Activated CD4-positive, alpha-beta memory T cell treated with anti-CD3 and anti-CD28 coated beads, Interleukin-2, amount 10 ng/mL, durations not matched to agents 7 days and 5 days (primary cell): ENCODE results near the gene CDK5RAP2. TPM values are rescaled to one million over a fixed set of nuclear protein-coding genes. Genes with fewer than 3 reads are reported as not detected.

ENCODE experiments used
- CTCF ChIA-PET: fragments of 350-600 bp; sonication (Branson Sonifier 250); formaldehyde crosslinking; loops from one replicate; lab custom pipeline; 2021; ENCODE audit warnings: antibody characterized with exemption, inconsistent platforms; lab: Charles Lee
- POLR2A ChIA-PET: fragments of 350-600 bp; sonication (Branson Sonifier 250); formaldehyde crosslinking; loops from one replicate; lab custom pipeline; 2021; ENCODE audit warnings: antibody characterized with exemption; lab: Charles Lee
- DNase-seq: peaks from one replicate; pipeline ENCODE4 v3.0.0-alpha.2; 2020
- H3K27ac Mint-ChIP-seq: one replicate; pipeline ENCODE4 v1.8.0; 2021; ENCODE audit warnings: mild to moderate bottlenecking, mixed read lengths
- H3K27me3 Mint-ChIP-seq: one replicate; pipeline ENCODE4 v1.8.0; 2021; ENCODE audit warnings: mixed read lengths
- H3K36me3 Mint-ChIP-seq: one replicate; pipeline ENCODE4 v1.8.0; 2021; ENCODE audit warnings: low read depth, mixed read lengths
- H3K4me1 Mint-ChIP-seq: one replicate; pipeline ENCODE4 v1.8.0; 2021; ENCODE audit warnings: mixed read lengths
- H3K4me3 Mint-ChIP-seq: one replicate; pipeline ENCODE4 v1.8.0; 2021; ENCODE audit warnings: mild to moderate bottlenecking, mixed read lengths
- H3K9me3 Mint-ChIP-seq: one replicate; pipeline ENCODE4 v1.8.0; 2021; ENCODE audit warnings: mixed read lengths
- total RNA-seq, 2 experiments: library from RNA; stranded (reverse); gene quantifications; one replicate each; pipeline ENCODE4 v1.2.3, GENCODE V29; 2021

Gene CDK5RAP2
- total RNA-seq, 2 experiments from 2014 or later = 84.2 to 98.9 TPM

DNA sequence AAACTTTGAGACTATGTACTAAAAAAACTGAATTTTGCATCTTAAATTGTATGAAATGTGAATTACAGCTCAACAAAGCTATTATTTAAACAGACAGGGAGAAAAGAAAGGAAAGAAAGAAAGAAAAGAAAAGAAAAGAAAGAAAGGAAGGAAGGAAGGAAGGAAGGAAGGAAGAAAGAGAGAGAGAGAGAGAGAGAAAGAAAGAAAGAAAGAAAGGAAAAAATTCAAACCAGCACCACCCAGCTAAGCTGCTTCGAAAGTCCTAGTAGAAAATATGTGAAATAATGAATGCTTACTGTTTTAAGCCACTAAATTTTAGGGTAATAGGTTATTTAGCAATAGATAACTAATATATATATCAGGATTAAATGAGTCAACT, 31.7 kb upstream of the CDK5RAP2 start:
- POLR2A ChIA-PET = no interaction called here
- DNase-seq = no peak
- Mint-ChIP-seq H3K27ac (no peak overlapping the region), H3K4me1 (no peaks in the 10 kb centered on the region), H3K36me3 (peaks cover 8% of the 10 kb centered on the region), H3K4me3 (no peak overlapping the region), H3K9me3 (no peaks in the 10 kb centered on the region), H3K27me3 (no peaks in the 10 kb centered on the region)
- CTCF ChIA-PET = no interaction called here

GRCh38 chr9:120610975-120611689, 31.2 kb upstream of the CDK5RAP2 start:
- Mint-ChIP-seq H3K27ac (no peak overlapping the region), H3K4me3 (no peak overlapping the region), H3K4me1 (no peaks in the 10 kb centered on the region), H3K36me3 (peaks cover 8% of the 10 kb centered on the region), H3K27me3 (no peaks in the 10 kb centered on the region), H3K9me3 (no peaks in the 10 kb centered on the region)
- ChIA-PET CTCF (no interaction called here), POLR2A (interaction anchor here (1.3 kb wide), 1 partner anchor 25 kb away, joined by 4 read pairs; no protein-coding TSS in a partner anchor)
- DNase-seq = no peak

DNA sequence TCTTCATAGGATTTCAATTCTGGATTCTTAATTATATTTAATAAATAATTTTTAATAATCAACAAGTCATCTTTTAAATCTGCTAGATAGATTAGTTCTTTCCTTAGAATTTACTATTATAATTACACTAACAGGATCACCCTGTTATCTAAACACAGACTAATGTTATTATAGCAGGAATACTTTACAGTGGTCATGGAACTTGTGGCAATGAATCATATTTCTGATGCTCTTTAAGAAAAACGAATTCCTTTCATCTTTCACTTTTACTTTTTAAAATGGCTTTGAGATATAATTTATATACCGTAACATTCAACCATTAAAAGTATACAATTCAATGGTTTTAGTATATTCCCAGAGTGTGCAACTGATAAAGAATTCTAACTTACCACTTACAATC, 29.7 kb upstream of the CDK5RAP2 start:
- Mint-ChIP-seq H3K4me1 (no peaks in the 10 kb centered on the region), H3K9me3 (no peaks in the 10 kb centered on the region), H3K4me3 (no peak overlapping the region), H3K36me3 (peaks cover 12% of the 10 kb centered on the region), H3K27me3 (no peaks in the 10 kb centered on the region), H3K27ac (no peak overlapping the region)
- ChIA-PET POLR2A (interaction anchor here (1.3 kb wide), 1 partner anchor 23 kb away, joined by 4 read pairs; no protein-coding TSS in a partner anchor), CTCF (no interaction called here)
- DNase-seq = no peak

DNA sequence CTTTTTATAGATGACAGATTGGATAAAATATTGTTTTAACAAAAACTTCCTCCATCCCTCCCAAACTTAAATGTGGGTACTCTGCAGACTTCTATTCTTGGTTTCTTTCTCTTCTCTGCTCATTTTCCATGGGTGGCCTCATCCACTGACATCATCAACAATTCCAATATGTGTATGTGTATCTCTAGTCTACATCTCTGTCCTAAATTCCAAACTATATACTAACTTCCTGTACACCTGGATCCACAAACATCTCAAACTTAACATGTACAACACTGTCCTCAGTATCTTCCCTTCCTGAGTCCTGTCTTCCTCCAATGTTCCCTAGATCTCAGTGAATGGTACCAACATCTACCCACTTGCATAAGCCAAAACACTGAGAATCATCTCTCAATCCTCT, 28.5 kb upstream of the CDK5RAP2 start:
- Mint-ChIP-seq H3K27me3 (no peaks in the 10 kb centered on the region), H3K27ac (no peak overlapping the region), H3K36me3 (peaks cover 12% of the 10 kb centered on the region), H3K4me1 (no peaks in the 10 kb centered on the region), H3K4me3 (no peak overlapping the region), H3K9me3 (no peaks in the 10 kb centered on the region)
- ChIA-PET CTCF (interaction anchor here (1.0 kb wide), 1 partner anchor 12 kb away, joined by 3 read pairs; no protein-coding TSS in a partner anchor), POLR2A (no interaction called here)
- no peak for DNase-seq

GRCh38 chr9:120603591-120603990, 23.6 kb upstream of the CDK5RAP2 start:
- H3K4me1 Mint-ChIP-seq = peaks cover 2% of the 10 kb centered on the region
- H3K27me3 Mint-ChIP-seq = no peaks in the 10 kb centered on the region
- ChIA-PET POLR2A (no interaction called here), CTCF (no interaction called here)
- DNase-seq = no peak
- H3K4me3 Mint-ChIP-seq = no peak overlapping the region
- no peak overlapping the region for H3K27ac Mint-ChIP-seq
- peaks cover 9% of the 10 kb centered on the region for H3K36me3 Mint-ChIP-seq
- no peaks in the 10 kb centered on the region for H3K9me3 Mint-ChIP-seq

- peaks cover 7% of the 10 kb centered on the region for H3K36me3 Mint-ChIP-seq
- no peaks in the 10 kb centered on the region for H3K9me3 Mint-ChIP-seq
- ChIA-PET POLR2A (no interaction called here), CTCF (interaction anchor here (0.7 kb wide), 1 partner anchor 17 kb away, joined by 3 read pairs; no protein-coding TSS in a partner anchor)
- H3K4me1 Mint-ChIP-seq = peaks cover 2% of the 10 kb centered on the region
- H3K27ac Mint-ChIP-seq = no peak overlapping the region
- DNase-seq = no peak
- no peak overlapping the region for H3K4me3 Mint-ChIP-seq
- H3K27me3 Mint-ChIP-seq = no peaks in the 10 kb centered on the region
Measured at GRCh38 chr9:120603010-120603409, 23.0 kb upstream of the CDK5RAP2 start.

GRCh38 chr9:120593955-120594277, 13.9 kb upstream of the CDK5RAP2 start:
- no peak overlapping the region for H3K4me3 Mint-ChIP-seq
- DNase-seq = no peak
- CTCF ChIA-PET = no interaction called here

GRCh38 chr9:120593250-120593954, 13.4 kb upstream of the CDK5RAP2 start:
- Mint-ChIP-seq H3K4me3 (no peak overlapping the region), H3K4me1 (no peaks in the 10 kb centered on the region), H3K36me3 (no peaks in the 10 kb centered on the region), H3K27me3 (no peaks in the 10 kb centered on the region), H3K27ac (no peak overlapping the region), H3K9me3 (no peaks in the 10 kb centered on the region)
- no peak for DNase-seq
- POLR2A ChIA-PET = no interaction called here
- CTCF ChIA-PET = no interaction called here

More at GRCh38 chr9:120593955-120594277, 13.9 kb upstream of the CDK5RAP2 start:
- peaks cover 1% of the 10 kb centered on the region for H3K4me1 Mint-ChIP-seq
- H3K9me3 Mint-ChIP-seq = no peaks in the 10 kb centered on the region
- POLR2A ChIA-PET = no interaction called here
- no peak overlapping the region for H3K27ac Mint-ChIP-seq
- H3K27me3 Mint-ChIP-seq = no peaks in the 10 kb centered on the region
- H3K36me3 Mint-ChIP-seq = no peaks in the 10 kb centered on the region

- no peak overlapping the region for H3K4me3 Mint-ChIP-seq
- H3K27ac Mint-ChIP-seq = no peak overlapping the region
- no peaks in the 10 kb centered on the region for H3K36me3 Mint-ChIP-seq
- H3K4me1 Mint-ChIP-seq = no peaks in the 10 kb centered on the region
- H3K27me3 Mint-ChIP-seq = no peaks in the 10 kb centered on the region
- ChIA-PET CTCF (no interaction called here), POLR2A (no interaction called here)
- no peak for DNase-seq
- H3K9me3 Mint-ChIP-seq = no peaks in the 10 kb centered on the region
Measured at GRCh38 chr9:120592210-120592609, 12.2 kb upstream of the CDK5RAP2 start.

DNA sequence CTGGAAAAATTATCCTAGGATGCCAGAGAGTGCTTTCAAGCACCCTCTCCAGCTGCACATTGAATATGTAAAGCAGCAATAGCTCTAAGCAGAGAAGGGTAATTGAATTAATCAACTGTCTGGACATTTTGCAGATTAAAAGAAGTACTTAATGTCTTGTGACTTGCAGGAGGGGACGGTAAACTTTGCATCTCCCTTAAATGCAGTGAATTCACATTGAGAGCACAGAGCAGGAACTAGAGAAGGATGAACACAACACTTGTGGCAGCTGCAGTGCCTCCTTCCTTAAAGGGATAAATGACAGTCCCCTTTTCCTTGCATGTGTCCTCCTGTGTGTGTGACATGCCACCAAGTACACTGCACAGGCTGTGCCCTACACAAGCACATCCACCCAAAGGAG, 7.4 kb upstream of the CDK5RAP2 start:
- no peak overlapping the region for H3K27ac Mint-ChIP-seq
- DNase-seq = no peak
- ChIA-PET CTCF (interaction anchor here (0.7 to 1.3 kb wide), 2 partner anchors 33 to 1470 kb away, joined by 3 read pairs; no protein-coding TSS in a partner anchor), POLR2A (interaction anchor here (1.5 to 1.7 kb wide), 2 partner anchors 23 to 131 kb away, joined by 4 to 5 read pairs; no protein-coding TSS in a partner anchor)
- peaks cover 2% of the 10 kb centered on the region for H3K27me3 Mint-ChIP-seq
- H3K36me3 Mint-ChIP-seq = no peaks in the 10 kb centered on the region
- no peaks in the 10 kb centered on the region for H3K9me3 Mint-ChIP-seq
- H3K4me1 Mint-ChIP-seq = peaks cover 12% of the 10 kb centered on the region
- no peak overlapping the region for H3K4me3 Mint-ChIP-seq

- Mint-ChIP-seq H3K27ac (no peak overlapping the region), H3K9me3 (peaks cover 2% of the 10 kb centered on the region), H3K27me3 (peaks cover 2% of the 10 kb centered on the region), H3K36me3 (peaks cover 17% of the 10 kb centered on the region), H3K4me3 (no peak overlapping the region), H3K4me1 (peaks cover 35% of the 10 kb centered on the region)
- ChIA-PET CTCF (no interaction called here), POLR2A (interaction anchor here (1.0 kb wide), 1 partner anchor 129 kb away, joined by 3 read pairs; no protein-coding TSS in a partner anchor)
- peak; percentile 59 for DNase-seq
Measured at GRCh38 chr9:120583958-120584369, 4.0 kb upstream of the CDK5RAP2 start.

- Mint-ChIP-seq H3K9me3 (peaks cover 2% of the 10 kb centered on the region), H3K4me3 (peak overlapping the region; percentile 95), H3K27me3 (no peaks in the 10 kb centered on the region), H3K36me3 (peaks cover 39% of the 10 kb centered on the region), H3K4me1 (peaks cover 63% of the 10 kb centered on the region), H3K27ac (peak overlapping the region; percentile 90)
- CTCF ChIA-PET = no interaction called here
- POLR2A ChIA-PET = interaction anchor here (0.8 to 0.9 kb wide), 2 partner anchors 8 to 34 kb away, joined by 3 to 4 read pairs; no protein-coding TSS in a partner anchor
- no peak for DNase-seq
Measured at GRCh38 chr9:120579139-120580050, 572 bp downstream of the CDK5RAP2 start.
